Uterus (tissue), 2 donors: ENCODE results near the gene PELI2.

Source experiments
- CTCF ChIP-seq, 4 experiments: fragments of 200-600 bp in 2 of 4; fragments of 450-650 bp in 2 of 4; sonication (generic) in 2 of 4; IDR thresholded peaks; one replicate each; pipeline ENCODE4 v1.5.1; 2016 to 2019; ENCODE audit warnings: antibody characterized with exemption in 4 of 4, mild to moderate bottlenecking in 2 of 4, moderate library complexity in 1 of 4
- POLR2A ChIP-seq, 2 donors: fragments of 450-650 bp; IDR thresholded peaks; one replicate each; pipeline ENCODE4 v1.6.1; 2016; ENCODE audit warnings: antibody characterized with exemption in 2 of 2, mild to moderate bottlenecking in 1 of 2, moderate library complexity in 1 of 2

- no peak for TF ChIP-seq POLR2A (IDR thresholded peaks at IDR 0.05)
- no peak for TF ChIP-seq CTCF (IDR thresholded peaks at IDR 0.05)
These were observed 16.8 kb downstream of the PELI2 start for GRCh38 chr14:56135001-56135400.
